Measurements from ENCODE around the gene CYBRD1.
"Not testable (repeated sequence)": the region's sequence is repeated elsewhere in the genome, so short reads cannot be mapped to it uniquely, and the experiment has no call there.

CYBRD1 gene

DNA sequence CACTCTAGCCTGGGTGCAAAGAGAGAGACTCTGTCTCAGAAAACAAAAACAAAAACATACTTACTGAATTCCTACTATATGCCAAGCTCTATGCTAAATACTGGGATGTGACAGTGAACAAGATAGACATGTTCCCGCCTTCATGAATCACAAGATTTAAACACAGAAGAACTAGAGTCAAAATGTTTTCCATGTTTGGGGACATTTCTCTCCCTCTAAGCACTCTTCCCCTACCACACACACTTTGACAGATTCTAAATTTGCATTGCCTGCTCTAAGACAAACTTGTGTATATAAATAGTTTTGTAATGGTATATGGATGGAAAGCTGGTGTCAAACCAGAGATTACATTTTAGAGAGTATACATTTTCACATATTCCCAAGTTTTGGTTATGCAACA lies 11.1 kb downstream of the CYBRD1 start:
- H2BK15ac ChIP-seq (replicated peaks; ENCODE audit: low read depth), result no peak overlapping the region
- no peak overlapping the region for H3K4ac ChIP-seq (ENCODE audit: low read depth, low read length)

DNA sequence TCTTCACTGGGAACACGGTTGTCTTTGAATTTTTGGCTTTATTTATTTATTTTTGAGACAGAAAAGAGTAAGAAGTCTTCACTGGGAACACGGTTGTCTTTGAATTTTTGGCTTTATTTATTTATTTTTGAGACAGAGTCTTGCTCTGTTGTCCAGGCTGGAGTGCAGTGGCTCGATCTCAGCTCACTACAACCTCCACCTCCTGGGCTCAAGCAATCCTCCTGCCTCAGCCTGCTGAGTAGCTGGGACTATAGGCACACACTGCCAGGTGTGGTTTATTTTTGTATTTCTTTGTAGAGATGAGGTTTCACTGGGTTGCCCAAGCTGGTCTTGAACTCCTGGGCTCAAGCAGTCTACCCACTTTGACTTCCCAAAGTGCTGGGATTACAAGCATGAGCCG lies 13.3 kb downstream of the CYBRD1 start:
- not testable (repeated sequence) for H3K4me3 ChIP-seq (ENCODE audit: low read length); H3K56ac ChIP-seq (ENCODE audit: low read length); DNase-seq; H4K8ac ChIP-seq (ENCODE audit: low read depth, low read length); H2BK120ac ChIP-seq (ENCODE audit: low read depth, low read length); H3K4ac ChIP-seq (ENCODE audit: low read depth, low read length); H3K18ac ChIP-seq (ENCODE audit: low read length); H3K79me1 ChIP-seq (ENCODE audit: low read length); H3K4me2 ChIP-seq (ENCODE audit: low read length); H2BK15ac ChIP-seq (replicated peaks; ENCODE audit: low read depth); H3K27ac ChIP-seq (ENCODE audit: low read depth, low read length); H3K36me3 ChIP-seq (ENCODE audit: control insufficient read depth, insufficient read depth, low read length); H3K27me3 ChIP-seq (ENCODE audit: insufficient read depth, low read length, poor library complexity); H2BK5ac ChIP-seq (ENCODE audit: low read length); H3K9ac ChIP-seq (ENCODE audit: low read length); H4K5ac ChIP-seq (ENCODE audit: low read length); H2AK5ac ChIP-seq (ENCODE audit: low read length); H3K4me1 ChIP-seq (ENCODE audit: control insufficient read depth, low read depth, low read length); H3K79me2 ChIP-seq (ENCODE audit: control insufficient read depth, insufficient read depth, low read length); H3K23ac ChIP-seq (ENCODE audit: low read length)
- WGBS (ENCODE audit: extremely low coverage, insufficient coverage, low lambda C conversion rate), result no CpG with 5 or more reads among the region's 4 CpGs

More for the DNA sequence above, 11.1 kb downstream of the CYBRD1 start:
- no peak overlapping the region for H2AK5ac ChIP-seq (ENCODE audit: low read length)
- H2BK5ac ChIP-seq (ENCODE audit: low read length), result no peak overlapping the region
- WGBS (ENCODE audit: extremely low coverage, insufficient coverage, low lambda C conversion rate), result no CpG with 5 or more reads among the region's 1 CpG
- H3K4me3 ChIP-seq (ENCODE audit: low read length), result no peak overlapping the region
- H3K27ac ChIP-seq (ENCODE audit: low read depth, low read length), result no peak overlapping the region
- H3K23ac ChIP-seq (ENCODE audit: low read length), result no peak overlapping the region
- DNase-seq, result no peak
- H4K5ac ChIP-seq (ENCODE audit: low read length), result no peak overlapping the region
- H3K27me3 ChIP-seq (ENCODE audit: insufficient read depth, low read length, poor library complexity), result no peaks in the 10 kb centered on the region
- H3K79me1 ChIP-seq (ENCODE audit: low read length), result peaks cover 1% of the 10 kb centered on the region
- no peak overlapping the region for H3K4me2 ChIP-seq (ENCODE audit: low read length)
- no peaks in the 10 kb centered on the region for H3K4me1 ChIP-seq (ENCODE audit: control insufficient read depth, low read depth, low read length)
- H3K79me2 ChIP-seq (ENCODE audit: control insufficient read depth, insufficient read depth, low read length), result no peaks in the 10 kb centered on the region
- H4K8ac ChIP-seq (ENCODE audit: low read depth, low read length), result no peak overlapping the region
- H3K18ac ChIP-seq (ENCODE audit: low read length), result no peak overlapping the region
- H3K9ac ChIP-seq (ENCODE audit: low read length), result no peak overlapping the region
- H3K36me3 ChIP-seq (ENCODE audit: control insufficient read depth, insufficient read depth, low read length), result no peaks in the 10 kb centered on the region
- no peak overlapping the region for H3K56ac ChIP-seq (ENCODE audit: low read length)
- H2BK120ac ChIP-seq (ENCODE audit: low read depth, low read length), result no peak overlapping the region

DNA sequence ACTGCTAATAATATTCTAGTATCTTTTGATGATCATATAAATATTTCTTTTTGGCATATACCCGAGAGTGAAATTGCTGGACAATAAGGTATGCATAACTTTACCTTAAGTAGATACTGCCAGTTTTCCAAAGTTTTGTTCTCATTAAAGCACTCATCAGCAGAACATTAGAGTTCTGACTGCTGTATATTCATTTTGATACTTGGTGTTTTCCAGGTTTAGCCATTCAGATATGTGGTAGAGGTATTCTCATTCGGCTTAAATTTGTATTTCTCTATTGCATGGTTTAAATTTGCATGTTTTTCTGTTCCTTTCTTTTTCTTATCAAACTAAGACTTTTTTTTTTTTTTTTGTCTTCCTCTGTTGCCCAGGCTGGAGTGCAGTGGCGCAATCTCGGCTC lies 18.2 kb downstream of the CYBRD1 start:
- Histone ChIP-seq H3K4me1 (ENCODE audit: control insufficient read depth, low read depth, low read length) (no peaks in the 10 kb centered on the region), H3K23ac (ENCODE audit: low read length) (no peak overlapping the region), H3K79me2 (ENCODE audit: control insufficient read depth, insufficient read depth, low read length) (no peaks in the 10 kb centered on the region), H2BK120ac (ENCODE audit: low read depth, low read length) (no peak overlapping the region), H2BK15ac (replicated peaks; ENCODE audit: low read depth) (no peak overlapping the region), H3K79me1 (ENCODE audit: low read length) (peaks cover 1% of the 10 kb centered on the region), H2AK5ac (ENCODE audit: low read length) (no peak overlapping the region), H3K27me3 (ENCODE audit: insufficient read depth, low read length, poor library complexity) (no peaks in the 10 kb centered on the region), H4K8ac (ENCODE audit: low read depth, low read length) (no peak overlapping the region), H3K56ac (ENCODE audit: low read length) (no peak overlapping the region), H3K18ac (ENCODE audit: low read length) (no peak overlapping the region), H3K36me3 (ENCODE audit: control insufficient read depth, insufficient read depth, low read length) (no peaks in the 10 kb centered on the region), H3K9ac (ENCODE audit: low read length) (no peak overlapping the region), H3K4me2 (ENCODE audit: low read length) (no peak overlapping the region), H3K4ac (ENCODE audit: low read depth, low read length) (no peak overlapping the region), H4K5ac (ENCODE audit: low read length) (no peak overlapping the region), H3K4me3 (ENCODE audit: low read length) (no peak overlapping the region), H2BK5ac (ENCODE audit: low read length) (no peak overlapping the region), H3K27ac (ENCODE audit: low read depth, low read length) (no peak overlapping the region)
- WGBS (ENCODE audit: extremely low coverage, insufficient coverage, low lambda C conversion rate), result no CpG with 5 or more reads among the region's 4 CpGs
- no peak for DNase-seq

DNA sequence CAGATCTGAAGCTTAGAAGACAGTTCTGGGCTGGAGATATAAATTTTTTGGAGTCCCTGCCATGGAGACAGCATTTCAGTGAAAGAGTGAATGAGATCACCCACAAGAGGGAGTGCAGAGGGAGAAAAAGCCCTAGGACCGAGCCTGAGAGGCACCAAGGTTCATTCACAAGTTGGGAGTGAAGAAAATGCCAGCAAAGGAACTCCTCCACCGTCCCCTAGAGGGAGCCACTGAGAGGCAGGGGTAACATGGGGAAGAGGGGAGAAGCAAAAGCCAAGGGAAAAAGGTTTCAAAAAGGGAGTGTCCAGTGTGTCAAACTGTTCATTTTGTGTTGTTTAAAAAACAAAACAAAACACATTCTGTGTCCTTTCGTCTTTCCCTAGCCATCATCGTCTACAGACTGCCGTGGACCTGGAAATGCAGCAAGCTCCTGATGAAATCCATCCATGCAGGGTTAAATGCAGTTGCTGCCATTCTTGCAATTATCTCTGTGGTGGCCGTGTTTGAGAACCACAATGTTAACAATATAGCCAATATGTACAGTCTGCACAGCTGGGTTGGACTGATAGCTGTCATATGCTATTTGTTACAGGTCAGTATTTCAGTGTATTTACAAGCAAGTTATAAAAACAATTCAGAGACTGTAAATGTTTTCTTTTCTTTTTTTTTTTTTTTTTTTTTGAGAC lies 19.1 kb downstream of the CYBRD1 start:
- Histone ChIP-seq H3K4me3 (ENCODE audit: low read length) (no peak overlapping the region), H4K8ac (ENCODE audit: low read depth, low read length) (no peak overlapping the region), H3K9ac (ENCODE audit: low read length) (no peak overlapping the region), H3K79me1 (ENCODE audit: low read length) (peaks cover 1% of the 10 kb centered on the region), H3K27ac (ENCODE audit: low read depth, low read length) (no peak overlapping the region), H2AK5ac (ENCODE audit: low read length) (no peak overlapping the region), H2BK120ac (ENCODE audit: low read depth, low read length) (no peak overlapping the region), H2BK15ac (replicated peaks; ENCODE audit: low read depth) (no peak overlapping the region), H3K36me3 (ENCODE audit: control insufficient read depth, insufficient read depth, low read length) (no peaks in the 10 kb centered on the region), H3K4me1 (ENCODE audit: control insufficient read depth, low read depth, low read length) (no peaks in the 10 kb centered on the region), H2BK5ac (ENCODE audit: low read length) (no peak overlapping the region), H3K23ac (ENCODE audit: low read length) (no peak overlapping the region), H3K18ac (ENCODE audit: low read length) (no peak overlapping the region), H3K4ac (ENCODE audit: low read depth, low read length) (no peak overlapping the region), H3K56ac (ENCODE audit: low read length) (no peak overlapping the region), H4K5ac (ENCODE audit: low read length) (no peak overlapping the region), H3K27me3 (ENCODE audit: insufficient read depth, low read length, poor library complexity) (no peaks in the 10 kb centered on the region), H3K79me2 (ENCODE audit: control insufficient read depth, insufficient read depth, low read length) (no peaks in the 10 kb centered on the region), H3K4me2 (ENCODE audit: low read length) (no peak overlapping the region)
- no CpG with 5 or more reads among the region's 6 CpGs for WGBS (ENCODE audit: extremely low coverage, insufficient coverage, low lambda C conversion rate)
- peak; percentile 77 for DNase-seq

DNA sequence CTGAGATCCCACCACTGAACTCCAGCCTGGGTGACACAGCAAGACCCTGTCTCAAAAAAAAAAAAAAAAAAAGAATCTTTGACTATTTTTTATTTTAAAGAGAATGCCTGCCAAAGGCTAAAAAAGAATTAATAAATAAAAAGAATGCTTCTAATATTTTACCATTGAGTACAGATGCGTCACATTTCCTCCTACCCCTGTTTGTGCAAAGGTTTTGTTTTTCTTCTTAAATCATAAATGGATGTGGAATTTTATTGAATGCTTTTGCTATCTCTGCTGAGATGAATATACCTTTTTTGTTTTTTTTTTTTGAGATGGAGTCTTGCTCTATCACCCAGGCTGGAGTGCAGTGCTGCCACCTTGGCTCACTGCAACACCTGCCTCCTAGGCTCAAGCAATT lies 22.8 kb downstream of the CYBRD1 start:
- Histone ChIP-seq H4K5ac (ENCODE audit: low read length) (no peak overlapping the region), H3K79me1 (ENCODE audit: low read length) (no peaks in the 10 kb centered on the region), H3K18ac (ENCODE audit: low read length) (no peak overlapping the region), H3K36me3 (ENCODE audit: control insufficient read depth, insufficient read depth, low read length) (no peaks in the 10 kb centered on the region), H3K4ac (ENCODE audit: low read depth, low read length) (no peak overlapping the region), H3K23ac (ENCODE audit: low read length) (no peak overlapping the region), H3K27me3 (ENCODE audit: insufficient read depth, low read length, poor library complexity) (no peaks in the 10 kb centered on the region), H3K4me3 (ENCODE audit: low read length) (no peak overlapping the region), H3K56ac (ENCODE audit: low read length) (no peak overlapping the region), H2BK5ac (ENCODE audit: low read length) (no peak overlapping the region), H3K27ac (ENCODE audit: low read depth, low read length) (no peak overlapping the region), H2AK5ac (ENCODE audit: low read length) (no peak overlapping the region), H3K9ac (ENCODE audit: low read length) (no peak overlapping the region), H2BK15ac (replicated peaks; ENCODE audit: low read depth) (no peak overlapping the region), H3K4me1 (ENCODE audit: control insufficient read depth, low read depth, low read length) (no peaks in the 10 kb centered on the region), H2BK120ac (ENCODE audit: low read depth, low read length) (no peak overlapping the region), H4K8ac (ENCODE audit: low read depth, low read length) (no peak overlapping the region), H3K4me2 (ENCODE audit: low read length) (no peak overlapping the region), H3K79me2 (ENCODE audit: control insufficient read depth, insufficient read depth, low read length) (no peaks in the 10 kb centered on the region)
- no peak for DNase-seq
- no CpG with 5 or more reads among the region's 1 CpG for WGBS (ENCODE audit: extremely low coverage, insufficient coverage, low lambda C conversion rate)

DNA sequence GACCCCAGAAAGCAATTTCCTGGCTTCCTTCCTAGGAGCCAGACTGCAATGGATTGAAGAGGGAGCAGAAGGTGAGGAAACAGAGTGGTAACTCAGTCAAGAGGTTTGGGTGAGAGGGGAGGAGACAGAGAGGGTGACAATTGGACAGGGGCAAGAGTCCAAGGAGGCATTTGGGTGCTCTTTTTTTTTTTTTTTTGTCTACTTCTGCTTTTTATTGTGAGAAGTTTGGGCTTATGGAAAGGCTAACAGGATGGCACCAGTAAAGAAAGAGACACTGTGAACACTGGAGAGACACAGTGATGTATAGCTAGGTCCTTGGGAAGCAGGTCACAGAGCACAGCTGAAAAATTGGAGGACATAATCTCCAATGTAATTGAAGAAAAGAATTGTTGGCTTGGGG lies 25.0 kb downstream of the CYBRD1 start:
- Histone ChIP-seq H3K4ac (ENCODE audit: low read depth, low read length) (no peak overlapping the region), H3K18ac (ENCODE audit: low read length) (no peak overlapping the region), H3K56ac (ENCODE audit: low read length) (no peak overlapping the region), H4K8ac (ENCODE audit: low read depth, low read length) (no peak overlapping the region), H3K4me3 (ENCODE audit: low read length) (no peak overlapping the region), H2AK5ac (ENCODE audit: low read length) (no peak overlapping the region), H3K23ac (ENCODE audit: low read length) (no peak overlapping the region), H4K5ac (ENCODE audit: low read length) (no peak overlapping the region), H3K27ac (ENCODE audit: low read depth, low read length) (no peak overlapping the region), H2BK120ac (ENCODE audit: low read depth, low read length) (no peak overlapping the region), H3K9ac (ENCODE audit: low read length) (no peak overlapping the region), H2BK15ac (replicated peaks; ENCODE audit: low read depth) (no peak overlapping the region), H3K4me2 (ENCODE audit: low read length) (no peak overlapping the region), H3K4me1 (ENCODE audit: control insufficient read depth, low read depth, low read length) (no peaks in the 10 kb centered on the region), H2BK5ac (ENCODE audit: low read length) (no peak overlapping the region), H3K79me2 (ENCODE audit: control insufficient read depth, insufficient read depth, low read length) (no peaks in the 10 kb centered on the region), H3K36me3 (ENCODE audit: control insufficient read depth, insufficient read depth, low read length) (no peaks in the 10 kb centered on the region), H3K79me1 (ENCODE audit: low read length) (no peaks in the 10 kb centered on the region), H3K27me3 (ENCODE audit: insufficient read depth, low read length, poor library complexity) (no peaks in the 10 kb centered on the region)
- DNase-seq, result no peak
